HEK293T (cell line): ENCODE data around the gene ZNF710.

ENCODE experiments used
- FOXA1 ChIP-seq: fragments of 450-650 bp; IDR thresholded peaks from 2 replicates; pipeline ENCODE4 v1.6.1; 2016; ENCODE audit warnings: mild to moderate bottlenecking
- FOXK2 ChIP-seq: fragments of 450-650 bp; IDR thresholded peaks from 2 replicates; pipeline ENCODE4 v1.6.1; 2016; ENCODE audit warnings: mild to moderate bottlenecking
- SP1 ChIP-seq: fragments of 450-650 bp; IDR thresholded peaks from 2 replicates; pipeline ENCODE4 v1.6.1; 2017

DNA sequence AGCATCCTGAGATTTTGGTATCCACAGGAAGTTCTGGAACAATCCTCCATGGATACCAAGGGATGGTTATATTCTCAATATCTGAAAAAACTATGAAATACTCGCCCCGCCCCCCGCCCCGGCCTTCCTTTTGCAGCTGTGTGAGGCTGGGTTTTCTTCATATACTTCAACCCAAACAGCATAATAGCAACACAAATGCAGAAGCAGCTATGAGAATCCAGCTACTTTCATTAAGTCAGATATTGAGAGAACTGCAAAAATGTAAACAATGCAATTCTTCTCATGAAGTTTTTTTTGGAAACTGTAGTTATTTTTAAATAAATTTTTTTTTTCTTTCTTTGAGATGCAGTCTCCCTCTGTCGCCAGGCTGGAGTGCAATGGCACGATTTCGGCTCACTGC lies 112.0 kb downstream of the ZNF710 start:
- no peak for TF ChIP-seq FOXA1
- TF ChIP-seq FOXK2: no peak
- TF ChIP-seq SP1: no peak
